HFF-Myc (cell line): ENCODE data around the gene FNIP1.
"Not testable (repeated sequence)": the region's sequence is repeated elsewhere in the genome, so short reads cannot be mapped to it uniquely, and the experiment has no call there.

Source experiments
- DNase-seq: peaks from one replicate; pipeline ENCODE4 v3.0.0-alpha.2; 2011; ENCODE audit warnings: low read depth; ENCODE audit errors: extremely low read depth
- H3K4me3 ChIP-seq: replicated peaks from 2 replicates; pipeline ENCODE4 v1.5.1; 2011; ENCODE audit warnings: low read depth, mild to moderate bottlenecking, control low read depth, low read length
- CTCF ChIP-seq: IDR thresholded peaks from 2 replicates; pipeline ENCODE4 v1.5.1; 2012; ENCODE audit warnings: mild to moderate bottlenecking, low read depth, low read length, control low read depth; ENCODE audit errors: missing control alignments

Gene FNIP1

GRCh38 chr5:131627207-131627865, 169.5 kb downstream of the FNIP1 start:
- TF ChIP-seq CTCF, result no peak
- H3K4me3 ChIP-seq, result no peak overlapping the region
- DNase-seq, result no peak

- DNase-seq, result no peak
- TF ChIP-seq CTCF, result no peak
- no peak overlapping the region for H3K4me3 ChIP-seq
Observed at GRCh38 chr5:131622633-131623032, 174.2 kb downstream of the FNIP1 start.

GRCh38 chr5:131621164-131621563, 175.7 kb downstream of the FNIP1 start:
- H3K4me3 ChIP-seq, DNase-seq: not testable (repeated sequence)

- DNase-seq, result no peak
- no peak for TF ChIP-seq CTCF
- H3K4me3 ChIP-seq, result no peak overlapping the region
Observed at GRCh38 chr5:131619102-131619501, 177.7 kb downstream of the FNIP1 start.

- no peak overlapping the region for H3K4me3 ChIP-seq
- no peak for TF ChIP-seq CTCF
- no peak for DNase-seq
Observed at GRCh38 chr5:131617140-131617822, 179.5 kb downstream of the FNIP1 start.

- no peak overlapping the region for H3K4me3 ChIP-seq
- no peak for DNase-seq
- TF ChIP-seq CTCF, result no peak
Observed at GRCh38 chr5:131615957-131616356, 180.9 kb downstream of the FNIP1 start.

GRCh38 chr5:131613423-131613822, 183.4 kb downstream of the FNIP1 start:
- no peak for DNase-seq
- H3K4me3 ChIP-seq, result no peak overlapping the region
- no peak for TF ChIP-seq CTCF
